NCI-H128 (cell line): ENCODE results near the gene RAD1.

Source experiments
- DNase-seq: peaks from one replicate; lab custom pipeline; 2025; ENCODE audit not compliant: unreplicated experiment; lab: John Stamatoyannopoulos, UW

RAD1 gene

GRCh38 chr5:34916518-34916917 lies 1.2 kb upstream of the RAD1 start:
- no peak for DNase-seq

GRCh38 chr5:34915856-34916192 lies 520 bp upstream of the RAD1 start:
- DNase-seq, result no peak

- no peak for DNase-seq
Measured at GRCh38 chr5:34914671-34915138, 599 bp downstream of the RAD1 start.

DNA sequence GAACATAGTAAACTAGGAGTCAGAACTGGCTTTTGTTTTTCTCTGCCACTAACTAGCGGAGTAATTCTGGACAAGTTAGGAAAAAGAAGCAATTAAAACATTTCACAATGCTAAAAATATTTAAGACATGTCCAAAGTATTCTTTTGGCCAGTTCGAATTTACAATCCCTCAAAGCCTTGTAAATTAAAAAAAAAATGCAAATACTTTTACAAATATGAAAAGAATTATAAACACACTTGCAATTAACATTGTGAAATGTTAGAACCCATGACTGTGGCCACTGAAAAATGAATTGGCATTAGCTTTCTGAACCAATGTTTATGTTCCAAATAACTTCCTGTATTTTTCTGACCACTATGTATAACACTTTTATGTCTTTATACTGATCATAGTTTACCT lies 2.2 kb downstream of the RAD1 start:
- DNase-seq, result no peak

DNA sequence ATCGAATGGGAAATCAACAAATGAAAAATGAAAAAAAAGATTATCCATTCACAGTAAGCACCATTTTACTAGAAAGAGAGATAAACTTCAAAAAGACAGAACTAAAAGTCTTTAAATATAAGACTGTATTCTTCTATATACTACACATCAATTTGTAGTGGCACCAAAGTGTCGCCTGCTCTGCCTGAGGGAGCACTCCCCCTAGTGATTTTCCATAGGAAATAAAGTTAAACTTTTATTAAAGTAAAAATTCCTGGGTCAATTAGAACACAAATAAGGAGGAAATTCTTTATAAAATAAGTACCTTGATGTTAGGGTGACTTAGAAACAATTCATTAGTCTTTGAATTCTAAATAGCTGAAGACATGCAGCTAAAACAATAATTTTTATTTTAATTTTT lies 9.7 kb downstream of the RAD1 start:
- DNase-seq, result no peak

DNA sequence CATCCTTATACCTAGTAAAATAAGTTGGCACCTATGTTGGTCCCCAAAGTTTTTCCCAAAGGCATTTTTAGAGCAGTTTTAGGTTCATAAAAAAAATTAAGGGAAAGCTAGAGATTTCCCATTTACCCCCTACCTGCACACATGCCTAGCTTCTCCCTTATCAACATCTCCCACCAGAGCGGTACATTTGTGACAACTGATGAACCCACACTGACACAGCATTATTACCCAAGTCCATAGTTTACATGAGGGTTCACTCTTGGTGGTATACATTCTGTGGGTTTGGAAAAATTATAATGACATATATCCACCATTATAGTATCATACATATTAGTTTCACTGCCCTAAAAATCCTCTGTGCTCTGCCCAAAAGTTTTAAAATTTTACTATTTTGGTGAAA lies 12.0 kb downstream of the RAD1 start:
- DNase-seq, result no peak

DNA sequence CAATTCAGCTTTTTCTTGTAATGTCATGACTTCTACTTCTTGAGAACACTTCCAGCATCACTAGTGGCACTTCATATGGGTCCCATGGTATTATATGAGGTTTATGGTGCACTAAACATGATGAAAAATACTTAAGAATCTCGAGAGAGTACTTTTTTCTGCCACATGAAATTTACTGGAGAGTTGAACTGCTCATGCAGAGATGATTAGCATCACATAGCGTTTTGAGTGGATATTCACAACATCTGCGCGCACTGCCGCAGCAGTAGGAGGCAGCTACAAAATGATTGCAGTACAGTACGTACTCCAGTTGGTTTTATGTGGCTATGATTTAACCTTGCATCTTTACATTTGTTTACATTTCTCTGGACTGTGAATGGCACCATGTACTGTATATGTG lies 14.7 kb downstream of the RAD1 start:
- DNase-seq, result no peak

GRCh38 chr5:34899066-34899465 lies 16.2 kb downstream of the RAD1 start:
- no peak for DNase-seq

DNA sequence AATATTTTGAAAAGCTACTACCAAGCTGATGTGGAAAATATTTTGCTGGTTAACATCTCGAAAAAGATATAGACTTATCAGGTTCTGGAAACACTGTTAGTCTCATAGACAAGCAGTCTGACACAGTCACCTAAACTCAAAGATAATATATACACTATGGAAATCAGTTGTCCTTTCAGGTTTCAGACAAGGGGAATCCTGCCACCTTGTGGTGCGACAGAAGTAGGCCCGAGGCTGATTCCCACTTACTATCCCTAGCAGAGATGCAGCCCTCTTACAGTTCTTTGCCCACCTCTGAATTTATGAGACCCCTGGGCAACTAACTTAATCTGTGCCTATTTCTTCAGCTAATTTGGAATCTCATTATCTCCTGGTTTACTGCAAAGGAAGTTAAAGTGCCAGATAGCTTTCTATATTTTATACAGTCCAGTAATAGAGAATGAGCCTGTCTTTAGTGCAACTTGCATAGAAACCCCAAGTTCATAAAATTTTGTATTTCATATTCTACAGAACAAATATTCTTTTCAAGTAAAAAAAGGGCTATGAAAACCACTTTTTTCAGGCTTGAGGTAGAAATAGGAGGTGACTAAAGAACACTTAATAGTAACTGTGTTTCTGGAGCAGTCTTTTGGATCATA lies 16.9 kb downstream of the RAD1 start:
- peak; percentile 43 for DNase-seq

DNA sequence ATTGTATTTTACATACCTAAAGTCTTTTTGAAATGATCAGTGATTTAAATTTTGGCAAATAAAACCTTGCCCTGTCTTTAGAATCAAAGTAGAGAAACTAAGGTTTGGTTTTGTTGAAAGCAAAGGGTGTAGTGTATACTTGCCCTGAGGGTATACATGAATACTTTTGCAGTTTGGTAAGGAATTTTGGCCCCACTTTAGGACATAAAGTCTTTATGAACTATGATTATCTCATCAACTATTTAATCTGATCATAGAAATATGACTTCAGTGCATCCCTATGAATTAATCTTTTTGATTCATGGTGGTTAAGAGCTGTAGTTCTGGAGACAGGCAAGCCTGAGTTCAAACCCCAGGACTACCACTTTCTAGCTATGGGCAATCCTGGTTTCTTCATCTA lies 17.7 kb downstream of the RAD1 start:
- no peak for DNase-seq

GRCh38 chr5:34895641-34896419 lies 19.5 kb downstream of the RAD1 start:
- DNase-seq, result no peak

DNA sequence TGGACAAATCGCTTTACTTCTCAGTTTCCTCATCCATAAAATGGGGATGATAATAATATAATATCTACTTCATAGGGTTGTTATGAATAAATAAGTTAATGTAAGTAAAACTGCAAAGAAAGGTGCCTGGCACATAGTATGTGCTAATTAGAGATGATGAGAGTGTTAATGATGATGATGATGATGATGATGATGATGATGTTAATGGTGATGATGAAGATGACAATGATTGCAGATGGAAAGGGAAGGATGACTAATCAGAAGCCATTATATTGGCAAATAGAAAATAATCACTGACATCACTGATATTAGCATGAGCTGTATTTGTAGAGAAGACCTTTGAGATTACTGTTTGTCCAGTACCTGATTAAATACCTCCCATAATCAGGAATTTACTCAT lies 20.6 kb downstream of the RAD1 start:
- no peak for DNase-seq

- no peak for DNase-seq
Measured at GRCh38 chr5:34892414-34892813, 22.9 kb downstream of the RAD1 start.

DNA sequence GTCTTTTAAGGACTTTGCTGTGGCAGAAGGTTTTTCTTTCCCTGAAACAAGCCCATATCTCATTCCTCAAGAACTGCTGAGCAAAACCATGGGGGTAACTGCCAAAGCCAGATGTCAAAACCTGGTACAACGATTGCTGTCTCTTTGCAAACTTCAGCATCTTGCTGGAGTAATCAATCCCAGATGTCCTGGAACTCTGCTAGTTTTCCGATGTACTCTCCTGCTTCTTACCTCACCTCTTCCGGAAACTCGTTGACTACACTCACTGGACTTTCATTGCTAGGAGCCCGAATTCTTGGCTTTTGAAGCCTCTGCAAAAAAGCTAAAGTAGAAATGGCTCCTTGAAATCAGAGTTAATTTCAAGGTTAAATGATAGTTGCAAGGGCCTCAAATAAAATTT lies 23.3 kb downstream of the RAD1 start:
- DNase-seq, result no peak

GRCh38 chr5:34889394-34889793 lies 25.9 kb downstream of the RAD1 start:
- DNase-seq, result no peak

- no peak for DNase-seq
Measured at GRCh38 chr5:34886392-34887119, 28.7 kb downstream of the RAD1 start.

DNA sequence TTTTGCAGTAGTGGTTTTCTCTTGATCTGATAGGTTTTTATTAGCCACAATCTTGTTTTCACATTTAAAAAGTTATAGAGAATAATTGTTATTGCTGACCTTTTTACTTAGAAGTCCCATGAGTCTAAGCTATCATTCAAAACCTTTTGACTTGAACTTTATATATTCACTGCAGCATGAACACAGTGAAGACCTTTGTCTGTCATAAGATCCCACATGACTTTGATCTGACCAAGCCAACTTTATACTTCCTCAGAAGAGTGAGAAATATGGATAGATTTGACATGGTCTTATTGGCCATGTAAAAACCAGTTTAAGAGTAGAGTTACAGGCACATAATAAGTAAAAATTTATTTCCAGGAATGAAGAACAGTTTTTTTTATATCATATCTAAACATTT lies 34.1 kb downstream of the RAD1 start:
- no peak for DNase-seq

- no peak for DNase-seq
Measured at GRCh38 chr5:34876275-34876674, 39.0 kb downstream of the RAD1 start.

DNA sequence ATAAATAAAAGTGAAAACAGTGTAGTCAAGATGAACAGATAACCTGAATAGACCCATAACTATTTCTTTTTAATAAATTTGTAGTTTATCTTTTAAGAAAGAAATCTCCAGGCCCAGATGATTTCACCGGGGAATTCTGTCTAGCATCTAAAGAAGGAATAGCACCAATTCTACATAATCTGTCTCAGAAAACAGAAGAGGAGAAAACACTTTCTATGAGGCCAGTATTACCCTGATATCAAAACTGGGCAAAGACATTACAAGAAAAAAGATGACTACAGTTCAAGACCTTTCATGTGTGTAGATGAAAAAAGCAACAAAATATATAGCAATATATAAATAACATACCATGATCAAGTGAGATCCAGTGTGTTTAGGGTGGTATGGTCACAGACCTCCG lies 44.9 kb downstream of the RAD1 start:
- DNase-seq, result no peak

DNA sequence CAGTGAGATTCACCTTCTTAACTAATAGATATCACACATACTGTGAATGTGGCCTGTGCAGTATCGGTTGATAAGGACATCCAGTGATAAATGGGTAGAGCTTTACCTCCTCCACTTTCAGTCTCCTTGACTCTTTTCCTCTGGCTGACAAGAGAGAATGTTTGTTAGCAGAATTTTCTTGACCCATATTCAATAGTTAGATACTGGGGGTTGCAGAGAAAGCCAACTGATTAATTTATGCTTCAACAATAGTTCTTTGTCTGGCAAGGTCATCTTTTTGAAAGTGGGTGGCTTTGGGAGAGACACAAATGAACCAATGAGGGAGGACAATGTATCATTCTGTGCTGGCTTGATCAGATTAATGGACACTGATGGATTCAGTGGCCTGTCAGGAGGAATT lies 46.0 kb downstream of the RAD1 start:
- no peak for DNase-seq

GRCh38 chr5:34868791-34869190 lies 46.5 kb downstream of the RAD1 start:
- DNase-seq, result no peak

DNA sequence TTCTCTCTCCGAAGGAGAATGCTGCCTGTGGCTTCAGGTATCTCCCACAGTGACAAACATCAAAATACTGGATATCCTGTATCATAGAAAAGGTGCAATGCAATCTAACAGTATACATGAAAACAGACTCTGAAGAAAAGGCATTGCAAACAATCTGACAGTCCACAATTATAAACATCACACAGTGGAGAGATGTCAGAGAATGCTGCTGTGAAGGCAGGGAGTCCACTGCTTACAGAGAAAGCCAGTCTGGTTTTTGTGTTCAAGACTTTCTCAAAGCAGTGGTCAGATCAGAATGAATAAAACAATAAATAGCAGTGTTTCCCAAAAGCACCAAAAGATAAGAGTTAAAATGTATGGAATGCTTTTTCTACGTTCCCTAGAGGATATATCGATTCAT lies 47.6 kb downstream of the RAD1 start:
- no peak for DNase-seq
